ENCODE results near the gene SGCD.

The SGCD gene

GRCh38 chr5:156755421-156756087, 428.6 kb downstream of the SGCD start:
- H3K27ac ChIP-seq (ENCODE audit: low read depth, low read length) = no peak overlapping the region
- H3K56ac ChIP-seq (ENCODE audit: low read length) = no peak overlapping the region
- peak; percentile 46 for DNase-seq
- H2BK15ac ChIP-seq (replicated peaks; ENCODE audit: low read depth) = no peak overlapping the region
- H3K23ac ChIP-seq (ENCODE audit: low read length) = no peak overlapping the region
- no peak overlapping the region for H3K18ac ChIP-seq (ENCODE audit: low read length)
- no peak overlapping the region for H2BK120ac ChIP-seq (ENCODE audit: low read depth, low read length)
- no peak overlapping the region for H3K9ac ChIP-seq (ENCODE audit: low read length)
- no peaks in the 10 kb centered on the region for H3K79me2 ChIP-seq (ENCODE audit: control insufficient read depth, insufficient read depth, low read length)
- no peak overlapping the region for H2BK5ac ChIP-seq (ENCODE audit: low read length)
- H3K4me1 ChIP-seq (ENCODE audit: control insufficient read depth, low read depth, low read length) = no peaks in the 10 kb centered on the region
- no CpG with 5 or more reads among the region's 3 CpGs for WGBS (ENCODE audit: extremely low coverage, insufficient coverage, low lambda C conversion rate)
- H3K4me2 ChIP-seq (ENCODE audit: low read length) = no peak overlapping the region
- no peaks in the 10 kb centered on the region for H3K27me3 ChIP-seq (ENCODE audit: insufficient read depth, low read length, poor library complexity)
- no peaks in the 10 kb centered on the region for H3K36me3 ChIP-seq (ENCODE audit: control insufficient read depth, insufficient read depth, low read length)
- H3K4me3 ChIP-seq (ENCODE audit: low read length) = no peak overlapping the region
- H2AK5ac ChIP-seq (ENCODE audit: low read length) = no peak overlapping the region
- H3K79me1 ChIP-seq (ENCODE audit: low read length) = no peaks in the 10 kb centered on the region
- H4K8ac ChIP-seq (ENCODE audit: low read depth, low read length) = no peak overlapping the region
- no peak overlapping the region for H3K4ac ChIP-seq (ENCODE audit: low read depth, low read length)
- no peak overlapping the region for H4K5ac ChIP-seq (ENCODE audit: low read length)

- H3K27ac ChIP-seq (ENCODE audit: low read depth, low read length) = no peak overlapping the region
- no peak for DNase-seq
Measured at GRCh38 chr5:156758011-156758791, 431.2 kb downstream of the SGCD start.

GRCh38 chr5:156759156-156759555, 432.2 kb downstream of the SGCD start:
- H4K8ac ChIP-seq (ENCODE audit: low read depth, low read length) = no peak overlapping the region
- H3K9ac ChIP-seq (ENCODE audit: low read length) = no peak overlapping the region
- no peaks in the 10 kb centered on the region for H3K36me3 ChIP-seq (ENCODE audit: control insufficient read depth, insufficient read depth, low read length)
- DNase-seq = no peak
- no peak overlapping the region for H2AK5ac ChIP-seq (ENCODE audit: low read length)
- no peak overlapping the region for H3K4ac ChIP-seq (ENCODE audit: low read depth, low read length)
- no peak overlapping the region for H3K4me3 ChIP-seq (ENCODE audit: low read length)
- no peak overlapping the region for H3K27ac ChIP-seq (ENCODE audit: low read depth, low read length)
- H3K4me2 ChIP-seq (ENCODE audit: low read length) = no peak overlapping the region
- H3K79me2 ChIP-seq (ENCODE audit: control insufficient read depth, insufficient read depth, low read length) = no peaks in the 10 kb centered on the region
- H2BK120ac ChIP-seq (ENCODE audit: low read depth, low read length) = no peak overlapping the region
- no peak overlapping the region for H3K23ac ChIP-seq (ENCODE audit: low read length)
- H4K5ac ChIP-seq (ENCODE audit: low read length) = no peak overlapping the region
- no peaks in the 10 kb centered on the region for H3K79me1 ChIP-seq (ENCODE audit: low read length)
- no peaks in the 10 kb centered on the region for H3K27me3 ChIP-seq (ENCODE audit: insufficient read depth, low read length, poor library complexity)
- H3K4me1 ChIP-seq (ENCODE audit: control insufficient read depth, low read depth, low read length) = no peaks in the 10 kb centered on the region
- H2BK5ac ChIP-seq (ENCODE audit: low read length) = no peak overlapping the region
- H3K18ac ChIP-seq (ENCODE audit: low read length) = no peak overlapping the region
- no peak overlapping the region for H3K56ac ChIP-seq (ENCODE audit: low read length)
- WGBS (ENCODE audit: extremely low coverage, insufficient coverage, low lambda C conversion rate) = no CpG with 5 or more reads among the region's 11 CpGs
- H2BK15ac ChIP-seq (replicated peaks; ENCODE audit: low read depth) = no peak overlapping the region

More at GRCh38 chr5:156758011-156758791, 431.2 kb downstream of the SGCD start:
- Histone ChIP-seq H3K27me3 (ENCODE audit: insufficient read depth, low read length, poor library complexity) (no peaks in the 10 kb centered on the region), H4K8ac (ENCODE audit: low read depth, low read length) (no peak overlapping the region), H2BK120ac (ENCODE audit: low read depth, low read length) (no peak overlapping the region), H3K4ac (ENCODE audit: low read depth, low read length) (no peak overlapping the region), H3K23ac (ENCODE audit: low read length) (no peak overlapping the region), H3K79me2 (ENCODE audit: control insufficient read depth, insufficient read depth, low read length) (no peaks in the 10 kb centered on the region), H3K4me1 (ENCODE audit: control insufficient read depth, low read depth, low read length) (no peaks in the 10 kb centered on the region), H3K36me3 (ENCODE audit: control insufficient read depth, insufficient read depth, low read length) (no peaks in the 10 kb centered on the region), H3K56ac (ENCODE audit: low read length) (no peak overlapping the region), H3K4me2 (ENCODE audit: low read length) (no peak overlapping the region), H3K9ac (ENCODE audit: low read length) (no peak overlapping the region), H2AK5ac (ENCODE audit: low read length) (no peak overlapping the region), H2BK5ac (ENCODE audit: low read length) (no peak overlapping the region), H3K79me1 (ENCODE audit: low read length) (no peaks in the 10 kb centered on the region), H3K18ac (ENCODE audit: low read length) (no peak overlapping the region), H2BK15ac (replicated peaks; ENCODE audit: low read depth) (no peak overlapping the region), H3K4me3 (ENCODE audit: low read length) (no peak overlapping the region), H4K5ac (ENCODE audit: low read length) (no peak overlapping the region)
- WGBS (ENCODE audit: extremely low coverage, insufficient coverage, low lambda C conversion rate) = no CpG with 5 or more reads among the region's 2 CpGs

DNA sequence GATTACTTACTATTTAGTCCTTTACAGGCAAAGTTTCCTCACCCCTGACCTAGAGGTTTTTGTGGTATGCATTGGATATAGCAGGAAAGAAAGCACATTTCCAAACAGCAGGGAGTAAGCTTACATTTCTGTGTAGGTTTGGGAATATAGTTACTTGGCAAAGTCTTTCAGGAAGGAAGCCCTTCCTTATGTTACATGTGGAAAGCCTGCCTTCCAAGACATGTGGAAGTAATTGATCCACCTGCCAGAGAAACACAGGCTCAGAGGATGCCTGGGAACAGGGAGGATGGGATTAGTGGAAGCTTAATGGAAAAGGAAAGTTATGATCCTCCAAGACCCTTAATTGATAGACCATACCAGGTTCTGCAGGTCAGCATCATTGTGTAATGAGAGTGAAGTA, 435.8 kb downstream of the SGCD start:
- no peak overlapping the region for H3K4me3 ChIP-seq (ENCODE audit: low read length)
- no peaks in the 10 kb centered on the region for H3K4me1 ChIP-seq (ENCODE audit: control insufficient read depth, low read depth, low read length)
- no peak overlapping the region for H2BK15ac ChIP-seq (replicated peaks; ENCODE audit: low read depth)
- DNase-seq = no peak
- H3K56ac ChIP-seq (ENCODE audit: low read length) = no peak overlapping the region
- H4K8ac ChIP-seq (ENCODE audit: low read depth, low read length) = no peak overlapping the region
- H2BK120ac ChIP-seq (ENCODE audit: low read depth, low read length) = no peak overlapping the region
- H3K23ac ChIP-seq (ENCODE audit: low read length) = no peak overlapping the region
- H3K4me2 ChIP-seq (ENCODE audit: low read length) = no peak overlapping the region
- H2BK5ac ChIP-seq (ENCODE audit: low read length) = no peak overlapping the region
- no peaks in the 10 kb centered on the region for H3K79me1 ChIP-seq (ENCODE audit: low read length)
- no peaks in the 10 kb centered on the region for H3K27me3 ChIP-seq (ENCODE audit: insufficient read depth, low read length, poor library complexity)
- no peaks in the 10 kb centered on the region for H3K79me2 ChIP-seq (ENCODE audit: control insufficient read depth, insufficient read depth, low read length)
- no peak overlapping the region for H4K5ac ChIP-seq (ENCODE audit: low read length)
- no peaks in the 10 kb centered on the region for H3K36me3 ChIP-seq (ENCODE audit: control insufficient read depth, insufficient read depth, low read length)
- no peak overlapping the region for H3K27ac ChIP-seq (ENCODE audit: low read depth, low read length)
- no peak overlapping the region for H2AK5ac ChIP-seq (ENCODE audit: low read length)
- H3K4ac ChIP-seq (ENCODE audit: low read depth, low read length) = no peak overlapping the region
- no peak overlapping the region for H3K18ac ChIP-seq (ENCODE audit: low read length)
- H3K9ac ChIP-seq (ENCODE audit: low read length) = no peak overlapping the region

DNA sequence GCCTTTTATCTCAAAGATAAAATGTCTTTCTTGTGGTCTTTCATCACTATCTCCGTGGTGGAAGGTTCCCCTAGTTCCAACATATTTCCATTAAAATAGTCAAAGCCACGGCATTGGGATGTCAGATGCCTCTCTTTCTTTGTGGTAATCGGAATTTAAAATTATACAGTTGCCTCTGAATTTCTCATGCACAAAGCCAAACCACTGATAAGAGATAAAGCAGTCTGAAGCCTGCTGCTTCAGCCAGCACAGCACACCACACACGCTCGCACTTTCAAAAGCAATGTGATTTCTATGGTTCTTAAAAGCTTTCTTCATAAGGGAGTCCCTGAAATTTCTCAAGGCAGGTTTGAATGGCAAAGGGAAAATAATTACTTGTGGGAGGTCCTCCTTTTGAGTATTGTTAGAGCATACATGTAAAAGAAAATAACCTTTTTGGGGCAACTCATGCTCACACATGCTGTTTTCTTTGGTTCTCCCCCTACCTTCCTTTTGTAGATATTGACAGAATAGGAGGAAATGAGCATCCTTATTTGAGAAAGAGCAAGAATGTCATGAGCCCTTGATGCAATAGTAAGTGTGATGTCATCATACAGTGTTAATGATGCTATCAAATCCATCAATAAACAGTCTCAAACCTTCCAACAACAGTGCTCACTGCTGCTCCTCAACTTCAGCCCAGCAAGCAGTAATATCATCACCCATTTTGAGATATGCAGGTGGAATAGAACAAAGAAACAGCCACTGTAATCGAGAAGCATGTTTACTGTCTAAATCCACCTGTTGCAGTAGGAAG, 437.4 kb downstream of the SGCD start:
- WGBS (ENCODE audit: extremely low coverage, insufficient coverage, low lambda C conversion rate) = no CpG with 5 or more reads among the region's 6 CpGs
- Histone ChIP-seq H3K27ac (ENCODE audit: low read depth, low read length) (no peak overlapping the region), H2BK120ac (ENCODE audit: low read depth, low read length) (no peak overlapping the region), H3K56ac (ENCODE audit: low read length) (no peak overlapping the region), H2BK5ac (ENCODE audit: low read length) (no peak overlapping the region), H2AK5ac (ENCODE audit: low read length) (no peak overlapping the region), H3K4me3 (ENCODE audit: low read length) (no peak overlapping the region), H3K36me3 (ENCODE audit: control insufficient read depth, insufficient read depth, low read length) (no peaks in the 10 kb centered on the region), H3K4me2 (ENCODE audit: low read length) (no peak overlapping the region), H2BK15ac (replicated peaks; ENCODE audit: low read depth) (no peak overlapping the region), H3K79me1 (ENCODE audit: low read length) (no peaks in the 10 kb centered on the region), H3K9ac (ENCODE audit: low read length) (no peak overlapping the region), H3K79me2 (ENCODE audit: control insufficient read depth, insufficient read depth, low read length) (no peaks in the 10 kb centered on the region), H3K18ac (ENCODE audit: low read length) (no peak overlapping the region), H3K4me1 (ENCODE audit: control insufficient read depth, low read depth, low read length) (no peaks in the 10 kb centered on the region), H3K27me3 (ENCODE audit: insufficient read depth, low read length, poor library complexity) (no peaks in the 10 kb centered on the region), H3K23ac (ENCODE audit: low read length) (no peak overlapping the region), H4K5ac (ENCODE audit: low read length) (no peak overlapping the region), H4K8ac (ENCODE audit: low read depth, low read length) (no peak overlapping the region), H3K4ac (ENCODE audit: low read depth, low read length) (no peak overlapping the region)
- no peak for DNase-seq
